GM12878 (cell line): ENCODE measurements around the gene CDC16. TPM values are rescaled to one million over a fixed set of nuclear protein-coding genes. Genes with fewer than 3 reads are reported as not detected.

Experiments
- ATAC-seq: fragments of 200-7000 bp; cut with Tn5 transposase; 3 replicates; pipeline ENCODE4 v1.9.1; 2020; ENCODE audit warnings: mild to moderate bottlenecking, moderate library complexity
- BruUV-seq: library from RNA; stranded (reverse); fragments of 400-500 nt; replicated peaks from 2 replicates; lab custom pipeline; 2021; lab: Mats Ljungman, UMichigan
- CTCF ChIA-PET: fragments of 300-600 bp; sonication (Branson Sonifier 250); formaldehyde crosslinking; extraction: SDS; loops from one replicate; lab custom pipeline; 2021; ENCODE audit warnings: inconsistent platforms; lab: Yijun Ruan, JAX
- POLR2A ChIA-PET: fragments of 350-600 bp; formaldehyde crosslinking; extraction: SDS; loops from one replicate; lab custom pipeline; 2021; ENCODE audit warnings: inconsistent platforms; lab: Charles Lee
- RAD21 ChIA-PET: fragments of 300-600 bp; sonication (Branson Sonifier 250); formaldehyde crosslinking; loops from one replicate; lab custom pipeline; 2023; ENCODE audit warnings: antibody characterized with exemption; ENCODE audit not compliant: unreplicated experiment; lab: Charles Lee
- SMC1A ChIA-PET: fragments of 300-600 bp; sonication (Branson Sonifier 250); formaldehyde crosslinking; loops from one replicate; lab custom pipeline; 2023; ENCODE audit not compliant: unreplicated experiment, uncharacterized antibody; lab: Charles Lee
- DNase-seq: peaks from one replicate; pipeline ENCODE4 v3.0.0-alpha.2; 2011; ENCODE audit warnings: low read depth, low spot score
- FAIRE-seq: peaks from 3 replicates; lab custom pipeline; 2011; peaks lifted over from hg19 to GRCh38; lab: Jason Lieb, UNC
- H2AFZ ChIP-seq: 2 replicates; pipeline ENCODE4 v1.6.0; 2011; ENCODE audit warnings: low read depth, low read length, control low read depth; ENCODE audit not compliant: control insufficient read depth
- H3K27ac ChIP-seq: 2 replicates; pipeline ENCODE4 v1.5.1; 2011; ENCODE audit warnings: control low read depth; ENCODE audit not compliant: control insufficient read depth, insufficient read depth
- H3K27me3 ChIP-seq, 2 experiments: replicated peaks in 1 of 2; 2 replicates each; pipeline versions ENCODE4 v1.6.0 to v1.6.1; 2011; ENCODE audit warnings: low read length in 1 of 2; ENCODE audit not compliant: control insufficient read depth in 2 of 2, insufficient read depth in 2 of 2
- H3K36me3 ChIP-seq, 2 experiments: 2 replicates each; pipeline ENCODE4 v1.5.1; 2011; ENCODE audit warnings: low read length in 1 of 2; ENCODE audit not compliant: control insufficient read depth in 2 of 2, insufficient read depth in 2 of 2
- H3K4me1 ChIP-seq: 2 replicates; pipeline ENCODE4 v1.6.1; 2011; ENCODE audit warnings: mild to moderate bottlenecking, low read length, moderate library complexity, mixed read lengths; ENCODE audit not compliant: control insufficient read depth, insufficient read depth
- H3K4me2 ChIP-seq: 2 replicates; pipeline ENCODE4 v1.6.0; 2011; ENCODE audit warnings: control low read depth; ENCODE audit not compliant: control insufficient read depth, insufficient read depth
- H3K4me3 ChIP-seq: fragments of 200-600 bp; sonication (generic); 2 replicates; pipeline ENCODE4 v1.5.1; 2016
- H3K79me2 ChIP-seq: 2 replicates; pipeline ENCODE4 v1.6.0; 2011; ENCODE audit warnings: low read length; ENCODE audit not compliant: control insufficient read depth, insufficient read depth
- H3K9ac ChIP-seq: 2 replicates; pipeline ENCODE4 v1.8.0; 2011; ENCODE audit warnings: low read length, control low read depth, mixed read lengths; ENCODE audit not compliant: control insufficient read depth, insufficient read depth
- H3K9me3 ChIP-seq: replicated peaks from 3 replicates; pipeline ENCODE4 v1.5.1; 2011; ENCODE audit warnings: mild to moderate bottlenecking, low read length; ENCODE audit not compliant: control insufficient read depth, insufficient read depth
- H4K20me1 ChIP-seq: 2 replicates; pipeline ENCODE4 v1.6.0; 2011; ENCODE audit not compliant: control insufficient read depth, insufficient read depth
- BHLHE40 ChIP-seq, 2 experiments: fragments of 450-650 bp in 1 of 2; IDR thresholded peaks; 2 replicates each; pipeline ENCODE4 v1.6.1; 2011 to 2017; ENCODE audit warnings: low read depth in 2 of 2, borderline replicate concordance in 1 of 2, improper control_type of control experiment in 1 of 2, low read length in 1 of 2, mild to moderate bottlenecking in 1 of 2
- CBFB ChIP-seq: IDR thresholded peaks from 2 replicates; pipeline ENCODE4 v1.6.1; 2016; ENCODE audit warnings: antibody characterized with exemption, low read depth
- CBX3 ChIP-seq: fragments of 200-600 bp; sonication (generic); IDR thresholded peaks from 2 replicates; pipeline ENCODE4 v1.6.1; 2016; ENCODE audit warnings: low read depth, borderline replicate concordance
- HDAC2 ChIP-seq: fragments of 200-600 bp; sonication (generic); IDR thresholded peaks from 2 replicates; pipeline ENCODE4 v1.6.1; 2017
- RAD51 ChIP-seq: fragments of 450-650 bp; IDR thresholded peaks from 2 replicates; pipeline ENCODE4 v1.6.1; 2016; ENCODE audit warnings: moderate library complexity, mild to moderate bottlenecking, inconsistent platforms
- SIX5 ChIP-seq: IDR thresholded peaks from 2 replicates; pipeline ENCODE4 v1.6.1; 2011; ENCODE audit warnings: mild to moderate bottlenecking, low read depth, low read length, moderate library complexity; ENCODE audit not compliant: severe bottlenecking
- WGBS: methylation state at CpG from one replicate; pipeline ENCODE4 v1.1.6; 2016; ENCODE audit warnings: low lambda C conversion rate; ENCODE audit not compliant: insufficient replicate concordance, insufficient coverage; ENCODE audit errors: missing lambda C conversion rate; 5-methylcytosine and 5-hydroxymethylcytosine counted together
- in situ Hi-C: fragments of 300-500 bp; cut with MboI; formaldehyde crosslinking; loops from 9 replicates; pipeline ENCODE4 v1.14.3; 2018; ENCODE audit warnings: mixed read lengths
- intact Hi-C: fragments of 100-400 bp; cut with micrococcal nuclease; formaldehyde crosslinking; loops from one replicate; pipeline ENCODE4 v1.14.2; 2022; ENCODE audit not compliant: unreplicated experiment
- polyA plus RNA-seq, 11 experiments: library from polyadenylated mRNA; depleted of rRNA in 4 of 11; unstranded in 6 of 11; stranded (reverse) in 5 of 11; fragments of >200 nt; fragmentation: Nextera tagmentation in 4 of 11; fragmentation: Illumina TruSeq in 1 of 11; extraction: Ambion mirVana in 4 of 11; extraction: Trizol in 1 of 11; gene quantifications; 1 replicate in 1 of 11; 2 replicates in 10 of 11; pipeline versions ENCODE4 v1.2.1 to v1.2.3, GENCODE V29; 2011 to 2016; ENCODE audit warnings: inconsistent platforms in 2 of 11, missing spikeins in 2 of 11, low read depth in 1 of 11
- total RNA-seq, 4 experiments: library from RNA; depleted of rRNA in 3 of 4; stranded (reverse); fragments of >200 nt in 3 of 4; fragmentation: Illumina TruSeq in 1 of 4; extraction: Trizol in 1 of 4; gene quantifications; 2 replicates each; pipeline versions ENCODE4 v1.2.1 to v1.2.3, GENCODE V29; 2013 to 2021
- TF ChIP-seq, protein P1 (sequence below): IDR thresholded peaks from 2 replicates; pipeline ENCODE4 v1.6.1; 2012; ENCODE audit warnings: mild to moderate bottlenecking, low read depth, low read length
- TF ChIP-seq, protein P2 (sequence below): IDR thresholded peaks from 2 replicates; pipeline ENCODE4 v1.6.1; 2011; ENCODE audit warnings: borderline replicate concordance, low read depth, mild to moderate bottlenecking, moderate library complexity, mixed read lengths, low read length; ENCODE audit not compliant: insufficient read depth; ENCODE audit errors: extremely low read length

Gene CDC16
- total and polyA plus RNA-seq, 10 of the 15 experiments (the other 5 are each of a cell fraction or from before 2014, with no cell fraction given): 15.4 to 92.9 (median 31.4) TPM

DNA sequence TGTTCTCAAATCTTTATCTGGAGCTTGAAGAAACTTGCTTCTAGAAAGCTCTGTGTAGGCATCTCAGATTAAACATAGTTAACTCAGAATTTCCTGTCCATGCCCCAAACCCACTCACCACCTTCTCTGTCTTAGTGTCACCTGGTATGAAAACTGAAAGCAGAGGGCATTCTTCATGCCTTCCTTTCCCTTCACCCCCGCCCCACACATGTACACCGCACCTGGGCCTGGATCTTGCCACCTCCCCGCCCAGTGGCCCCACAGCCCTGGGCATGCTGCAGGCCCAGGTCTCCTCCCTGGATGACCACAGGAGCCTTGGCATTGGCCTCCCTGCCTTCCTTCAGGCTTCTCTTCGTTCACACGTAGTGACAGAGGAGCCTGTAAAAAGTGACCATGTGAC, 39.8 kb upstream of the CDC16 start:
- intact Hi-C loops (no loop called here), in situ Hi-C loops (no loop called here)
- BruUV-seq: no TSS peak
- no peak overlapping the region for H3K4me2 ChIP-seq
- POLR2A ChIA-PET: no interaction called here
- H4K20me1 ChIP-seq: no peaks in the 10 kb centered on the region
- no peak overlapping the region for H3K4me3 ChIP-seq
- H3K27me3 ChIP-seq: no peaks in the 10 kb centered on the region; a peak in 1 of 4 replicates
- CTCF ChIA-PET: no interaction called here
- DNase-seq (no peak), ATAC-seq (no peak), FAIRE-seq (no peak)
- TF ChIP-seq SIX5: no peak
- TF ChIP-seq, protein P1, sequence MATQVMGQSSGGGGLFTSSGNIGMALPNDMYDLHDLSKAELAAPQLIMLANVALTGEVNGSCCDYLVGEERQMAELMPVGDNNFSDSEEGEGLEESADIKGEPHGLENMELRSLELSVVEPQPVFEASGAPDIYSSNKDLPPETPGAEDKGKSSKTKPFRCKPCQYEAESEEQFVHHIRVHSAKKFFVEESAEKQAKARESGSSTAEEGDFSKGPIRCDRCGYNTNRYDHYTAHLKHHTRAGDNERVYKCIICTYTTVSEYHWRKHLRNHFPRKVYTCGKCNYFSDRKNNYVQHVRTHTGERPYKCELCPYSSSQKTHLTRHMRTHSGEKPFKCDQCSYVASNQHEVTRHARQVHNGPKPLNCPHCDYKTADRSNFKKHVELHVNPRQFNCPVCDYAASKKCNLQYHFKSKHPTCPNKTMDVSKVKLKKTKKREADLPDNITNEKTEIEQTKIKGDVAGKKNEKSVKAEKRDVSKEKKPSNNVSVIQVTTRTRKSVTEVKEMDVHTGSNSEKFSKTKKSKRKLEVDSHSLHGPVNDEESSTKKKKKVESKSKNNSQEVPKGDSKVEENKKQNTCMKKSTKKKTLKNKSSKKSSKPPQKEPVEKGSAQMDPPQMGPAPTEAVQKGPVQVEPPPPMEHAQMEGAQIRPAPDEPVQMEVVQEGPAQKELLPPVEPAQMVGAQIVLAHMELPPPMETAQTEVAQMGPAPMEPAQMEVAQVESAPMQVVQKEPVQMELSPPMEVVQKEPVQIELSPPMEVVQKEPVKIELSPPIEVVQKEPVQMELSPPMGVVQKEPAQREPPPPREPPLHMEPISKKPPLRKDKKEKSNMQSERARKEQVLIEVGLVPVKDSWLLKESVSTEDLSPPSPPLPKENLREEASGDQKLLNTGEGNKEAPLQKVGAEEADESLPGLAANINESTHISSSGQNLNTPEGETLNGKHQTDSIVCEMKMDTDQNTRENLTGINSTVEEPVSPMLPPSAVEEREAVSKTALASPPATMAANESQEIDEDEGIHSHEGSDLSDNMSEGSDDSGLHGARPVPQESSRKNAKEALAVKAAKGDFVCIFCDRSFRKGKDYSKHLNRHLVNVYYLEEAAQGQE: no peak
- H3K36me3 ChIP-seq: no peaks in the 10 kb centered on the region
- no peaks in the 10 kb centered on the region for H3K4me1 ChIP-seq
- H3K9me3 ChIP-seq: no peaks in the 10 kb centered on the region; the same call in 2 of the 3 replicates
- H3K9ac ChIP-seq: no peak overlapping the region
- H3K79me2 ChIP-seq: no peaks in the 10 kb centered on the region
- H3K27ac ChIP-seq: no peak overlapping the region
- H2AFZ ChIP-seq: no peak overlapping the region
- SMC1A ChIA-PET: interaction anchor here (1.4 kb wide), 1 partner anchor 49 kb away, joined by 3 read pairs; no protein-coding TSS in a partner anchor
- WGBS: 33% methylated on average over 5 of the region's 5 CpGs
- RAD21 ChIA-PET: interaction anchor here (1.2 kb wide), 1 partner anchor 28 kb away, joined by 3 read pairs; no protein-coding TSS in a partner anchor

DNA sequence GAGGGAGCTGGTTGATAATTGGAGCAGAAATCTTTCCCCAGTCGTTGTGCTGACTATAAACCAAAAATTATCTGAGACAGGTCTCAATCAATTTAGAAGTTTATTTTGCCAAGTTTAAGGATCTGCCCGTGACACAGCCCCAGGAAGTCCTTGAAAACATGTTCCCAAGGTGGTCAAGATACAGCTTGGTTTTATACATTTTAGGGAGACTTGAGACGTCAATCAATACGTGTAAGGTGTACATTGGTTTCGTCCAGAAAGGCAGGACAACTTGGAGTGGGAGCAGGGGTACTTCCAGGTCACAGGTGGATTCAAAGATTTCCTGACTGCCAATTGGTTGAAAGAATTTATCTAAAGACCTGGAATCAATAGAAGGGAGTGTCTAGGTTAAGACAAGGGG, 38.1 kb upstream of the CDC16 start:
- Histone ChIP-seq H3K79me2 (no peaks in the 10 kb centered on the region), H3K27me3 (no peaks in the 10 kb centered on the region; a peak in 1 of 4 replicates), H3K36me3 (no peaks in the 10 kb centered on the region), H4K20me1 (no peaks in the 10 kb centered on the region), H3K27ac (no peak overlapping the region), H3K4me3 (no peak overlapping the region), H3K4me2 (no peak overlapping the region), H3K9me3 (peaks cover 2% of the 10 kb centered on the region; the same call in 1 of the 3 replicates), H3K4me1 (no peaks in the 10 kb centered on the region), H2AFZ (no peak overlapping the region), H3K9ac (no peak overlapping the region)
- TF ChIP-seq BHLHE40 (IDR thresholded peaks at IDR 0.05; ENCODE audit: borderline replicate concordance in 1 of 2, low read depth in 2 of 2, low read length in 1 of 2) (no peak), CBX3 (no peak), CBFB (no peak), RAD51 (no peak), HDAC2 (no peak)
- TF ChIP-seq, protein P2, sequence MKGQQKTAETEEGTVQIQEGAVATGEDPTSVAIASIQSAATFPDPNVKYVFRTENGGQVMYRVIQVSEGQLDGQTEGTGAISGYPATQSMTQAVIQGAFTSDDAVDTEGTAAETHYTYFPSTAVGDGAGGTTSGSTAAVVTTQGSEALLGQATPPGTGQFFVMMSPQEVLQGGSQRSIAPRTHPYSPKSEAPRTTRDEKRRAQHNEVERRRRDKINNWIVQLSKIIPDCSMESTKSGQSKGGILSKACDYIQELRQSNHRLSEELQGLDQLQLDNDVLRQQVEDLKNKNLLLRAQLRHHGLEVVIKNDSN: no peak
- intact Hi-C loops (no loop called here), in situ Hi-C loops (no loop called here)
- ChIA-PET SMC1A (no interaction called here), CTCF (interaction anchor here (0.5 kb wide), 1 partner anchor 392 kb away, joined by 3 read pairs; no protein-coding TSS in a partner anchor), POLR2A (interaction anchor here (0.6 kb wide), 1 partner anchor 122 kb away, joined by 5 read pairs; no protein-coding TSS in a partner anchor), RAD21 (no interaction called here)
- 44% methylated on average over 5 of the region's 5 CpGs for WGBS
- no peak for FAIRE-seq
- no peak for DNase-seq
- ATAC-seq: no peak
- no TSS peak for BruUV-seq
